ENCODE results near the gene CHMP1B. TPM values are rescaled to one million over a fixed set of nuclear protein-coding genes. Genes with fewer than 3 reads are reported as not detected.

The CHMP1B gene, protein sequence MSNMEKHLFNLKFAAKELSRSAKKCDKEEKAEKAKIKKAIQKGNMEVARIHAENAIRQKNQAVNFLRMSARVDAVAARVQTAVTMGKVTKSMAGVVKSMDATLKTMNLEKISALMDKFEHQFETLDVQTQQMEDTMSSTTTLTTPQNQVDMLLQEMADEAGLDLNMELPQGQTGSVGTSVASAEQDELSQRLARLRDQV
- total RNA-seq (ENCODE audit: unreplicated experiment), result 56.1 TPM
- long read RNA-seq, transcript CHMP1B-201 (1 exons, 3,054 nt), result major isoform, 38 of 38 reads
- long read RNA-seq, partial matches to known transcripts, result 0 of 38 reads
- long read RNA-seq, other reads (novel, unspliced or antisense), result 0 of 38 reads

DNA sequence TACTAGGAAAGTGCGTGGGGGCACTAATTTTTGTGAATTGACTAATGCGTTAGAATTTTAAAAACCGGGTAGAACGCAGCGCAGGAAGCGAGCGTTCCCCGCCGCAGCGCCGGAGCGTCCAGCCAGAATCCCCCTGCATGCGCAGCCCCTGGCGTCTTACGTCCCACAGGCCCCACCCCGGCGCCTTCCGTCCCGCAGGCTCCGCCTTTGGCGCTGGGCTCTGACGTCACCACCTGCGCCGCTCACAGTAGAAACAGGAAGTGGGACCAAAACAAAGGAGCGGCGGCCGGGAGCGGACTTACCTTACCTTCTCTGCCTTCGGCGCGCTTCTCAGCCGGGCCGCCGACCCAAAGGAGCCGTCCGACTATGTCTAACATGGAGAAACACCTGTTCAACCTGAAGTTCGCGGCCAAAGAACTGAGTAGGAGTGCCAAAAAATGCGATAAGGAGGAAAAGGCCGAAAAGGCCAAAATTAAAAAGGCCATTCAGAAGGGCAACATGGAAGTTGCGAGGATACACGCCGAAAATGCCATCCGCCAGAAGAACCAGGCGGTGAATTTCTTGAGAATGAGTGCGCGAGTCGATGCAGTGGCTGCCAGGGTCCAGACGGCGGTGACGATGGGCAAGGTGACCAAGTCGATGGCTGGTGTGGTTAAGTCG, at the start of gene CHMP1B:
CHMP1B (plus strand) TSS at position 268 of the 660 bp plus-strand sequence; CDS start at position 367, 99 bp downstream.
- Mint-ChIP-seq H3K4me1 (ENCODE audit: low read depth, unreplicated experiment) (peaks cover 17% of the 10 kb centered on the region), H3K27me3 (ENCODE audit: unreplicated experiment) (peaks cover 6% of the 10 kb centered on the region), H3K27ac (ENCODE audit: unreplicated experiment) (peak within 1 kb of the TSS; percentile 100), H3K36me3 (ENCODE audit: unreplicated experiment) (no peaks in the 10 kb centered on the region), H3K4me3 (ENCODE audit: unreplicated experiment) (peak within 1 kb of the TSS; percentile 97), H3K9me3 (ENCODE audit: unreplicated experiment) (peaks cover 15% of the 10 kb centered on the region)
- TF ChIP-seq, protein P1, sequence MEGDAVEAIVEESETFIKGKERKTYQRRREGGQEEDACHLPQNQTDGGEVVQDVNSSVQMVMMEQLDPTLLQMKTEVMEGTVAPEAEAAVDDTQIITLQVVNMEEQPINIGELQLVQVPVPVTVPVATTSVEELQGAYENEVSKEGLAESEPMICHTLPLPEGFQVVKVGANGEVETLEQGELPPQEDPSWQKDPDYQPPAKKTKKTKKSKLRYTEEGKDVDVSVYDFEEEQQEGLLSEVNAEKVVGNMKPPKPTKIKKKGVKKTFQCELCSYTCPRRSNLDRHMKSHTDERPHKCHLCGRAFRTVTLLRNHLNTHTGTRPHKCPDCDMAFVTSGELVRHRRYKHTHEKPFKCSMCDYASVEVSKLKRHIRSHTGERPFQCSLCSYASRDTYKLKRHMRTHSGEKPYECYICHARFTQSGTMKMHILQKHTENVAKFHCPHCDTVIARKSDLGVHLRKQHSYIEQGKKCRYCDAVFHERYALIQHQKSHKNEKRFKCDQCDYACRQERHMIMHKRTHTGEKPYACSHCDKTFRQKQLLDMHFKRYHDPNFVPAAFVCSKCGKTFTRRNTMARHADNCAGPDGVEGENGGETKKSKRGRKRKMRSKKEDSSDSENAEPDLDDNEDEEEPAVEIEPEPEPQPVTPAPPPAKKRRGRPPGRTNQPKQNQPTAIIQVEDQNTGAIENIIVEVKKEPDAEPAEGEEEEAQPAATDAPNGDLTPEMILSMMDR (IDR thresholded peaks at IDR 0.05; ENCODE audit: partially characterized antibody, unreplicated experiment), result no peak
- DNase-seq, result peak; percentile 99

DNA sequence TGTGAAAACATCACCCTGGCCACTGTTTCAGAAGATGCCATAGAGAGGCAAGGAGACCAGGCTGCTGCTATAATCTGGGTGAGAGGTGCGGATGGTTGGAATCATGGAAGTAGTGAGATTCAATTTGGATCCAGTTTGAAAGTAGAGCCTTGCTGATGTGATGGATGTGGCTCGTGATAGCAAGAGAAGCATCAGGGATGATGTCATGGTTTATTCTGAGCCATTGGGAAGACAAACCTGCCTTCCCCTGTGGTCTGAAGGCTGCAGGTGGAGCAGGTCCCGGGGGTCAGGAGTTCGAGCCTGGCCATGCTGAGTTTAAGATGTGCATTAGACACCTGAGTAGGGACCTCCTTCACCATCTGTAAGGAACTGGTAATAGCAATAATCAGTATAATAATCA, 49.6 kb upstream of the CHMP1B start:
- H3K36me3 Mint-ChIP-seq (ENCODE audit: unreplicated experiment), result no peaks in the 10 kb centered on the region
- TF ChIP-seq, protein P1 (IDR thresholded peaks at IDR 0.05; ENCODE audit: partially characterized antibody, unreplicated experiment), result no peak
- no peaks in the 10 kb centered on the region for H3K9me3 Mint-ChIP-seq (ENCODE audit: unreplicated experiment)
- DNase-seq, result no peak
- peaks cover 9% of the 10 kb centered on the region for H3K4me1 Mint-ChIP-seq (ENCODE audit: low read depth, unreplicated experiment)
- no peak overlapping the region for H3K27ac Mint-ChIP-seq (ENCODE audit: unreplicated experiment)
- no peak overlapping the region for H3K4me3 Mint-ChIP-seq (ENCODE audit: unreplicated experiment)
- H3K27me3 Mint-ChIP-seq (ENCODE audit: unreplicated experiment), result peaks cover 5% of the 10 kb centered on the region

DNA sequence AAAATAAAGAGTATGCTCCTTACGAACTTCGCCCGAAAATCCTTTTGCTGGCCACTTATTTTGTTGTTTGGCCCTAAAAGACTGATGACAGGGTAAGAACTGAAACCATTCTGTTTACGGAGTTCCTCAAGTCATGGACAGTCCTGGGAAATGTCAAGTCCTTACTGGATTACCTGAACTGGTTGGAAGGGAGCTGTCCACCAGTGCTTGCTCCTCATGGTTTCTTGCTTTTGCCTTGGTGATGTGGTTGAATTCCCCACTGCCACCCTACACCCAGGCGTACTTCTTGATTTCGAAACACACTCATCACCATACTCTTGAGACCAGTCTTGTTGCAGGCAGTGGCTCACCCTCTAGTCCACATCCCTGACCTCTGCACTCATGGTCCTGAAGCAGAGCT, 49.1 kb upstream of the CHMP1B start:
- no peak overlapping the region for H3K27ac Mint-ChIP-seq (ENCODE audit: unreplicated experiment)
- H3K9me3 Mint-ChIP-seq (ENCODE audit: unreplicated experiment), result no peaks in the 10 kb centered on the region
- H3K4me3 Mint-ChIP-seq (ENCODE audit: unreplicated experiment), result no peak overlapping the region
- TF ChIP-seq, protein P1 (IDR thresholded peaks at IDR 0.05; ENCODE audit: partially characterized antibody, unreplicated experiment), result no peak
- no peak for DNase-seq
- peaks cover 5% of the 10 kb centered on the region for H3K27me3 Mint-ChIP-seq (ENCODE audit: unreplicated experiment)
- H3K4me1 Mint-ChIP-seq (ENCODE audit: low read depth, unreplicated experiment), result peaks cover 9% of the 10 kb centered on the region
- H3K36me3 Mint-ChIP-seq (ENCODE audit: unreplicated experiment), result no peaks in the 10 kb centered on the region

DNA sequence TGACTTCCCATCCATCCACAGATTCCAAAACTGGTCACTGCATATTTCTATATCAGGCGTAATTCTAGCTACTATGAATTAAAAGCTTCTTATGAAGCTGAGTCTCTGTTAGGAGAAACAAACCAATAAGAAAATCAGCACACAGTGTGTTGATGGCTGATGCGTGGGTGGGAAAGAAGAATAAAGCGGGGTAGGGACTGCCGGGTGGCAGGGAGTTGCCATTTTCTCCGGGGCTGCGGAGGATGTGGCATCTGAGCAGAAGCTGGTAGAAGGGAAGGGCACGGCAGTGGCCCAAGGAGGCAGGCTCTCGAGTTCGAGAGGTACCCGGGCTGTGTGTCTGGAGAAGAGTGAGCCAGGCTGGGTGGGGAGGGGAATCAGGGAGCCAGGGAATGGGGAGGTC, 48.6 kb upstream of the CHMP1B start:
- Mint-ChIP-seq H3K36me3 (ENCODE audit: unreplicated experiment) (no peaks in the 10 kb centered on the region), H3K4me1 (ENCODE audit: low read depth, unreplicated experiment) (peaks cover 9% of the 10 kb centered on the region), H3K27me3 (ENCODE audit: unreplicated experiment) (peaks cover 5% of the 10 kb centered on the region), H3K9me3 (ENCODE audit: unreplicated experiment) (no peaks in the 10 kb centered on the region), H3K27ac (ENCODE audit: unreplicated experiment) (no peak overlapping the region), H3K4me3 (ENCODE audit: unreplicated experiment) (no peak overlapping the region)
- TF ChIP-seq, protein P1 (IDR thresholded peaks at IDR 0.05; ENCODE audit: partially characterized antibody, unreplicated experiment), result no peak
- no peak for DNase-seq

DNA sequence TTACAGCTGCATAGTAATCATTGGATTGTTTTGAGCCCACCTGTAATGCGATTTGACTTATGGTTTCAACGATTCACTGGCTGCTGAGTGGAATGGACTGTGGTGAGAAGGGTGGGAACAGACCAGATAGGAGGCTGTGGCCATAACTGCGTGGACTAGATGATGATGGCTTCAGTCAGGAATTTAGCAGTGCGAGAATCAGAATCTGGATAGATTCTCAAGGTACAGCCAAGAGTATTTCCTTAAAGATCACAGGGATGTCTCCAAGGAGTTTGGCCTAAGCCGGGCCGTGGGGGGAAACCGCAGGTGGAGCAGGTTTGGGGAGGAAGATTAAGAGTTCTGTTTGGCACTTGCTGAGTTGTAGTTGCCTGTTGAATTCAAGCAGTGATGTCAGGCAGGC, 44.0 kb upstream of the CHMP1B start:
- no peak overlapping the region for H3K27ac Mint-ChIP-seq (ENCODE audit: unreplicated experiment)

More for the DNA sequence above, 44.0 kb upstream of the CHMP1B start:
- no peaks in the 10 kb centered on the region for H3K9me3 Mint-ChIP-seq (ENCODE audit: unreplicated experiment)
- no peak overlapping the region for H3K4me3 Mint-ChIP-seq (ENCODE audit: unreplicated experiment)
- no peaks in the 10 kb centered on the region for H3K27me3 Mint-ChIP-seq (ENCODE audit: unreplicated experiment)
- H3K36me3 Mint-ChIP-seq (ENCODE audit: unreplicated experiment), result no peaks in the 10 kb centered on the region
- TF ChIP-seq, protein P1 (IDR thresholded peaks at IDR 0.05; ENCODE audit: partially characterized antibody, unreplicated experiment), result no peak
- DNase-seq, result no peak
- H3K4me1 Mint-ChIP-seq (ENCODE audit: low read depth, unreplicated experiment), result peaks cover 7% of the 10 kb centered on the region

Measured in glutamatergic neuron (in vitro differentiated cells).